ENCODE results near the gene C18orf63.

DNA sequence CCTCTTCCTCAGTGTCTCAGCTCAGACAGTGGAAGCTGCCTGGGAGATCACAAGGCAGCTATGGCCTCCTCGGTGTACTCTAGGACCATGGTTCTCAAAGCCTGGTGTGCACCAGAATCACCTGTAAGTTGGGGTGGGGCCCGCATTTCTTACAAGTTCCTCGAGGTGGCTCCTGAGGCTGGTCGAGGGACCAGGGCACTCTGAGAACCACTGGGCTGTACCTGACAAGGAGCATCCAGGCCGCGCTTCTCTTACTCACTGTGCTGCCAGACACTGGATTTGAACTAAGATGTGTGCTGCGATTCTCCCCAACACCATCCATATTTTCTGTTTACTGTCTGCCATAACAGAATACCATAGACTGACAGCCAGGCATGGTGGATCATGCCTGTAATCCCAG, 81.9 kb downstream of the C18orf63 start:
- TF ChIP-seq EP300 (IDR thresholded peaks at IDR 0.05) (no peak), CTCF (IDR thresholded peaks at IDR 0.05) (no peak)
